GM10847 (cell line): Measurements from ENCODE around the gene DNAH8.

Experiments
- POLR2A ChIP-seq: IDR thresholded peaks from 2 replicates; pipeline ENCODE4 v1.6.1; 2011; ENCODE audit not compliant: insufficient read length; ENCODE audit errors: extremely low read depth

Gene DNAH8, protein sequence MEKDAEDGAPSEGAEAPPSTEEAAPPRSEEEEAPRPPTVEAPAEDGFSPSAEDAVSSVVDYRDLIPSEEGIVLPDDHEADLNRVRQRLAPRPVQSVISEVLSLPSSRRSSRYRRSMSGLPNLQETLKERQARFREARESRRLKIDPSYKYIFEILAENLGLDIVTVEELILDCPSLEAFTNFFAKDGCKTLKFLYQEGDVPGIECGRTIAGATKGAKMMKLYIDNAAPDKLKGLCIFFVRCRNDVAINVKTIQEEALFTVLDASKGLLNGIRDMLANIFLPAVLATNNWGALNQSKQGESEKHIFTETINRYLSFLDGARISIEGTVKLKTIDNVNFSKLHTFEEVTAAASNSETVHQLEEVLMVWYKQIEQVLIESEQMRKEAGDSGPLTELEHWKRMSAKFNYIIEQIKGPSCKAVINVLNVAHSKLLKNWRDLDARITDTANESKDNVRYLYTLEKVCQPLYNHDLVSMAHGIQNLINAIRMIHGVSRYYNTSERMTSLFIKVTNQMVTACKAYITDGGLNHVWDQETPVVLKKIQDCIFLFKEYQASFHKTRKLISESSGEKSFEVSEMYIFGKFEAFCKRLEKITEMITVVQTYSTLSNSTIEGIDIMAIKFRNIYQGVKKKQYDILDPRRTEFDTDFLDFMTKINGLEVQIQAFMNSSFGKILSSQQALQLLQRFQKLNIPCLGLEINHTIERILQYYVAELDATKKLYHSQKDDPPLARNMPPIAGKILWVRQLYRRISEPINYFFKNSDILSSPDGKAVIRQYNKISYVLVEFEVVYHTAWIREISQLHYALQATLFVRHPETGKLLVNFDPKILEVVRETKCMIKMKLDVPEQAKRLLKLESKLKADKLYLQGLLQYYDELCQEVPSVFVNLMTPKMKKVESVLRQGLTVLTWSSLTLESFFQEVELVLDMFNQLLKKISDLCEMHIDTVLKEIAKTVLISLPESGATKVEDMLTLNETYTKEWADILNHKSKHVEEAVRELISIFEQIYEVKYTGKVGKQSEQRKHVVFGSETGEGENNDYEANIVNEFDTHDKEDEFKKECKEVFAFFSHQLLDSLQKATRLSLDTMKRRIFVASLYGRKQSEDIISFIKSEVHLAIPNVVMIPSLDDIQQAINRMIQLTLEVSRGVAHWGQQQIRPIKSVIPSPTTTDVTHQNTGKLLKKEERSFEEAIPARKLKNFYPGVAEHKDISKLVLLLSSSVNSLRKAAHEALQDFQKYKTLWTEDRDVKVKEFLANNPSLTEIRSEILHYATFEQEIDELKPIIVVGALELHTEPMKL (N-terminal part only)

GRCh38 chr6:38715016-38715689 is at the start of gene DNAH8:
Gene DNAH8, plus strand, starts transcription at chr6:38715311. Its CDS starts 7,499 bp downstream, at chr6:38722810.
- TF ChIP-seq POLR2A, result no peak

GRCh38 chr6:38671885-38672467 is 43.1 kb upstream of the DNAH8 start:
- no peak for TF ChIP-seq POLR2A

DNA sequence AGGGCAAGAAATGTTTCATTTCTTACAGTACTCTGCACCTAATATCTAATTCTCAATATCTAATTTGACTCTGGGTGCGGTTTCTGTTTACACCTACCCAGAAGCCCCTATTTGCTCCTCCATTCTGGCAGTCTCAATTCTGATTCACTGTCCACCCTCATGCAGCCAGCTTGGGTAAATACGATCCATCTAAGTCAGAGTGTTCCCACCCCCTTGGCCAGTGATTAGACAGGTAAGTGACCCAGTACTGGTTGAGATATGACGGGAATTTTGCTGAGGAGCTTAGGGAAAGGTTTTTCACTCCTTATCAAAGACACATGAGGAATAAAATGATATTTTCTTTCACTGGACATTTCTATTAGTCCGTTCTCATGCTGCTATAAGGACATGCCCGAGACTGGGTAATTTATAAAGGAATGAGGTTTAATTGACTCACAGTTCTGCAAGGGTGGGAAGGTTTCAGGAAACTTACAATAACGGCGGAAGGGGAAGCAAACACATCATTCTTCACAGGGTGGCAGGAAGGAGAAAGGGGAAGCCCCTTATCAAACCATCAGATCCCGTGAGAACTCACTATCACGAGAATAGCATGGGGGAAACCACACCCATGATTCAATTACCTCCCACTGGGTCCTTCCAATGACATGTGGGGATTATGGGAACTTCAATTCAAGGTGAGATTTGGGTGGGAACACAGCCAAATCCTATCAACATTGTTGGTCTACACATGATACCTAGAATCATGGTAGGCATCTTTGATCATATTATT is 41.5 kb upstream of the DNAH8 start:
- no peak for TF ChIP-seq POLR2A

GRCh38 chr6:38676236-38676973 is 38.7 kb upstream of the DNAH8 start:
- no peak for TF ChIP-seq POLR2A

- no peak for TF ChIP-seq POLR2A
These were observed 38.1 kb upstream of the DNAH8 start for GRCh38 chr6:38676974-38677544.

DNA sequence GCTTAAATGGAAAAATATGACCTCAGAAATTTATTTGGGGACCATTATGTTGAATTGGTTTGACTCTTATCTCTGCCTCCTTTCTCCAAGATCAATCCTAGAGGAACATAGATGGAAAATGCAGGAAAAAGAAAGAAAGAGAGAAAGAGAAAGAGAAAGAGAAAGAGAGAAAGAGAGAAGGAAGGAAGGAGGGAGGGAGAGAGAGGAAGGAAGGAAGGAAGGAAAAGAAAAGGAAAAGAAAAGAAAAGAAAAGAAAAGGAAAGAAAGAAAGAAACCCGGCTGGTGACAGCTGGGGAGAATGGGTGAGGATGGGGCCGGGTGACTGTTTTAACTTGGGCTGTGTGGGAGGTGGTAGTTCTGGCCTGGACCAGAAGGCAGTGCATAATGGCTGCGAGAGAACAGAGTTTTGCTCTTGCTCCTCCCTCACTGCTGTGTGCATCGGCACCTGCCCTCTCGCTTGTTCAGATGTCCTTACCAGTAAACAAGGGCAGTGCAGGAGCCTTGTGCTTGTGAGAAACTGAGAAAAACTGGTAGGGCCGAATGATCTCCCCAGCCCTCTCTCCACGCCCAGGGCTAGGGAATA is 36.8 kb upstream of the DNAH8 start:
- no peak for TF ChIP-seq POLR2A

DNA sequence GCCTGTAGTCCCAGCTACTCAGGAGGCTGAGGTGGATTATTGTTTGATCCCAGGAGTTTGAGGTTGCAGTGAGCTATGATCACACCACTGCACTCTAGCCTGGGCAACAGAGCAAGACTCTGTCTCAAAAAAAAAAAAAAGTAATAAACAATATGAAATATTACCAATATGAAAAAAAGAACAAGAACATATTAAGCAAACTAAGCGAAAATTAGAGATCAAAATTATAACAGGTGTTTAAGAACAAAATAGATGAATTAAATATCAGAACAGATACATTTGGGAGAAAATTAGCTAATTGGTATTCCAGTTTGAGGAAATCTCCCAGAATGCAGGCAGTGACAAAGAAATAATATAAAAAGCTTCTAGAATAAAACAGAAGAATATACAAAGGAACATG is 35.4 kb upstream of the DNAH8 start:
- TF ChIP-seq POLR2A, result no peak

DNA sequence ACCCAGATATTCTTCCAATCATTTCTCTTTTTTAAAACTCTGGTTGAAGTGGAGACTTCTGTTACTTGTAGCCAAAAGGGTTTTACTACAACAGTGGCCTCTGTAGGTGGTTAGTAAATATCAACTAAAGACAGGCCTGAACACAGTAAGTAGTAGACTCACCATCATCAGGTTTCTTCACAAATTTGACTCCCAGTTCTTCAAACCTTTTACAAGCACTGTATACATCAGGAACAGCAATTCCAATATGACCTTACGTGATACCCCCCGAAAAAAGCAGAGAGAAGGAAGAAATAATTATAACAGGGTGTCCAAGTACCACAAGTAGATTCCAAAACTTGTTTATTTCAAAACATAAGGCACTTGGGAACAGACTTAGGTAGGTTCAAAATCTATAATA is 33.3 kb upstream of the DNAH8 start:
- no peak for TF ChIP-seq POLR2A

DNA sequence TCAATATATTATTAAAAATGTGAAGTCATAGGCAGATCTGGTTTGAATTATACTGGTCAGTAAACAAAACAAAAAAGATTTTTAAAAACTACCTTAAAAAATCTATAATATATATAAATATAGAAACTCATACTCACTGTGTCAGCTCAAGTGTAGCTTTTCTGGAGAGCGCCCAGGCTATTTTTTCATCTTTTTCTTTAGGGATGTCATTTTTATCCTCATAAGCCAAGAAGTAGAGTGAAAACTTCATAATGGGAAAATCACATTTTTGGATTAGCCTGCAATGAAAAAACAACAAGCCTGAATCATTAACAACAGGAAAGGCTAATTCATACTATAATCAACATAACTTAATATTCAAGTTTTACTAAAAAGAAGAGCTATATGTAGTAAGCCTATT is 30.9 kb upstream of the DNAH8 start:
- TF ChIP-seq POLR2A, result no peak

DNA sequence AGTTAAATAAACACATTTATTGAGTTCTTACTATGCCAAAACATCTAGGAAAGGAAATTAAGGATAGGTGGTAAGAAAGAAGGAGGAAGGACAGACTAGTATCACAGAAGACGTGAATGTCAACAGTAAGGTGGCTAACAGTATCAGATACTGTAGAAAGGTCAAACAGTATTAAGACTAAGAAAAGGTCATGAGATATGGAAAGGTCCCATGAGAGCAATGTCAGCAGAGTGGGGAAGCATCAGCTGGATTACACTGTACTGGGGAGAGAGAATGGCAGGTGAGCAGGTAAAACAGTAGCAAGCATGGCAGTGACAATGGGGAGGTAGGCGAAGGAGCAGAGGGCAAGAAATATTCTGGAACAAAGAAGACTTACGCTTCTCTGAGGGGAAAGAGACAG is 30.2 kb upstream of the DNAH8 start:
- TF ChIP-seq POLR2A, result no peak

GRCh38 chr6:38686270-38687042 is 28.7 kb upstream of the DNAH8 start:
- no peak for TF ChIP-seq POLR2A

DNA sequence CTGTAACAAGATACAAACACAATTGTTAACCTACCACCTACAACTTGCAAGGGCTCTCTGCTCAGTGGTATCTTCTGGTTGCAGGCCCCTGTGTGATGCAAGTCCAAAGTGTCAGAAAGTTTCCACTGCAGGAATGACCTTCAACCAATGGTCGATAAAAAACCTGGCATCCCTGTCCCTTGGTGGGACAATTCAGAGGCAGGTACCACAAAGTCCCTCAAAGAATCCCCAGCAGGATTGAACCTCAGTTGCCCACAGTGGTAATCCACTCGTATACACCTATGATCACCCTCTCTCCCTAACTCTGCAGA is 28.1 kb upstream of the DNAH8 start:
- TF ChIP-seq POLR2A, result no peak

DNA sequence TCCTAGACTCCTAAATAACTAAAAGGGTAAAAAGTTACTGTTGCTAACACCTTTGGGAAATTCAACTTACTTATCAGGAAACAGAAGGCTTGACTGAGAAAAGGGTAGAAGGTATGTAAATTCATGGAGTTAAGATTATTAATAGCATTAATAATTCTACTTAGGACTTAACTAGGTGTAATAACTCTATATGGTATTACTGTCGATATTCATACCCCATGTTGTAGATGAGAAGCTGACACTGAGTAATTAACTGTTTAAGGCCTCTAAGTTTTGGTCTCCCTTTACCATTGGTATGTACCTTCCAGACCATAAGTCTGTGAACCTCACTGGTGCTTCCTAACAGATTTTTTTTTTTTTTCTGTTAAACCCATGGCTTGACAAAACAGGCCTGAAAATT is 27.6 kb upstream of the DNAH8 start:
- no peak for TF ChIP-seq POLR2A
